Ovary (tissue), 9 donors: ENCODE data around the gene BRD7. TPM values are rescaled to one million over a fixed set of nuclear protein-coding genes. Genes with fewer than 3 reads are reported as not detected.

ENCODE experiments used
- DNase-seq, 5 donors: peaks; one replicate each; pipeline ENCODE4 v3.0.0-alpha.2; 2019 to 2020
- H3K27ac ChIP-seq, 2 donors: fragments of 200-600 bp; one replicate each; pipeline versions ENCODE4 v1.5.1 to v1.8.0; 2019 to 2022
- H3K27me3 ChIP-seq: fragments of 200-600 bp; one replicate; pipeline ENCODE4 v1.8.0; 2022
- H3K36me3 ChIP-seq: fragments of 200-600 bp; sonication (generic); one replicate; pipeline ENCODE4 v1.5.1; 2019
- H3K4me1 ChIP-seq: one replicate; pipeline ENCODE4 v1.8.1; 2013; ENCODE audit warnings: mild to moderate bottlenecking, moderate library complexity; ENCODE audit not compliant: insufficient read depth
- H3K4me3 ChIP-seq: fragments of 200-600 bp; sonication (generic); one replicate; pipeline ENCODE4 v1.5.1; 2017
- H3K9me3 ChIP-seq, 2 donors: fragments of 200-600 bp in 1 of 2; sonication (generic) in 1 of 2; one replicate each; pipeline versions ENCODE4 v1.5.1 to v1.8.1; 2013 to 2019; ENCODE audit warnings: mild to moderate bottlenecking in 1 of 2, moderate library complexity in 1 of 2
- CTCF ChIP-seq, 3 donors: fragments of 450-650 bp in 2 of 3; fragments of 200-600 bp in 1 of 3; IDR thresholded peaks; one replicate each; pipeline versions ENCODE4 v1.5.1 to v1.8.0; 2016 to 2022; ENCODE audit warnings: antibody characterized with exemption in 3 of 3, mild to moderate bottlenecking in 1 of 3
- EP300 ChIP-seq: sonication (generic); formaldehyde crosslinking; IDR thresholded peaks from one replicate; pipeline ENCODE4 v1.6.1; 2017; ENCODE audit warnings: antibody characterized with exemption
- POLR2A ChIP-seq: fragments of 450-650 bp; IDR thresholded peaks from one replicate; pipeline ENCODE4 v1.6.1; 2017; ENCODE audit warnings: antibody characterized with exemption, mild to moderate bottlenecking, moderate library complexity
- WGBS, 3 donors: extraction: QIAGEN DNeasy Blood & Tissue Kit in 1 of 3; methylation state at CpG; one replicate each; pipeline versions ENCODE4 v1.1.5 to v1.1.7; 2013 to 2017; 5-methylcytosine and 5-hydroxymethylcytosine counted together
- intact Hi-C, 4 donors: fragments of 100-400 bp; cut with DNase I; formaldehyde crosslinking; loops; one replicate each; pipeline versions ENCODE4 v1.11.0 to v1.15.1; 2022 to 2023
- polyA plus RNA-seq, 2 donors: library from polyadenylated mRNA; stranded (reverse); fragments of 200-250 nt in 1 of 2; fragments of 350-450 nt in 1 of 2; fragmentation: Illumina TruSeq in 1 of 2; extraction: RNeasy Lipid Tissue Mini Kit (QIAGEN cat#74804) in 1 of 2; gene quantifications; one replicate each; pipeline ENCODE4 v1.2.3, GENCODE V29; 2013 to 2014
- total RNA-seq, 7 donors: library from RNA; depleted of rRNA in 2 of 7; stranded (reverse); fragments of >200 nt in 2 of 7; fragmentation: NEBNext Ultra II Directional in 3 of 7; extraction: Animal tissue kit (Norgen Biotek cat#: 25700) in 3 of 7; gene quantifications; one replicate each; pipeline versions ENCODE4 v1.1.0 to v1.2.4, GENCODE V29; 2016 to 2023
- donor health status: DM: no; HTN: no; CAD: no; lungs with moderate emphysema.
- donor health status: DM: no; HTN: no; CAD: no.
- donor health status: Bipolar disorder and iron deficiency.
- donor health status: DM: yes; HTN: yes; CAD: no.
- donor health status: DM: no; HTN: no; CAD: no.
- donor health status: DM: yes; HTN: yes; CAD: no.

BRD7 gene
- total and polyA plus RNA-seq, 9 donors = 30.0 to 75.1 (median 53.5) TPM

DNA sequence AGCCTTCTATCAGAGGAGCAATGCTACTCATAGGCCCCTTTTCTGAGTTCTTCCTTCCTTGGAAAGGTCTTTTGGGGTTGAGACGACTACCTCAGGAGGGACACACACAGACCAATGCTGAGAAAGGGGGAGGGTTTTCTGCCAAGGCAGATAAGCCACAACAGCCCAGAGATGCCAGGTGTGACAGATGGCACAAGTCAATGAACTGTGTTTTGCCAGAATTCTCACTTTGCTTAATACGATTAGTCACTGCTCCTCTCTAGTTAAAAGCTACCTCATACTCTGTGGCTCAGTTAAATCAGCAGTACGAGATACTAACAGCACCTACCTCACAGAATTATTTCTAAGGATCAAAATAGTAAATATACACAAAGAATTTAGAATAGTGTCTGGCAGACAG is 8.0 kb downstream of the BRD7 start:
- no peaks in the 10 kb centered on the region for H3K36me3 ChIP-seq
- H3K4me1 ChIP-seq = peaks cover 3% of the 10 kb centered on the region
- TF ChIP-seq POLR2A (no peak), CTCF (IDR thresholded peaks at IDR 0.05) (no peak)
- intact Hi-C loops = loop anchor here in 2 of 4 donors (10.0 kb wide), 3 partner anchors 146 to 336 kb away; partner anchors contain the start of gene CNEP1R1 (in 1 of the 2)
- DNase-seq = no peak
- no peaks in the 10 kb centered on the region for H3K9me3 ChIP-seq
- WGBS, 3 donors = 74 to 80% (median 79%) methylated on average over 3 of the region's 3 CpGs
- no peak overlapping the region for H3K4me3 ChIP-seq
- H3K27ac ChIP-seq = no peak overlapping the region
- H3K27me3 ChIP-seq = no peaks in the 10 kb centered on the region

DNA sequence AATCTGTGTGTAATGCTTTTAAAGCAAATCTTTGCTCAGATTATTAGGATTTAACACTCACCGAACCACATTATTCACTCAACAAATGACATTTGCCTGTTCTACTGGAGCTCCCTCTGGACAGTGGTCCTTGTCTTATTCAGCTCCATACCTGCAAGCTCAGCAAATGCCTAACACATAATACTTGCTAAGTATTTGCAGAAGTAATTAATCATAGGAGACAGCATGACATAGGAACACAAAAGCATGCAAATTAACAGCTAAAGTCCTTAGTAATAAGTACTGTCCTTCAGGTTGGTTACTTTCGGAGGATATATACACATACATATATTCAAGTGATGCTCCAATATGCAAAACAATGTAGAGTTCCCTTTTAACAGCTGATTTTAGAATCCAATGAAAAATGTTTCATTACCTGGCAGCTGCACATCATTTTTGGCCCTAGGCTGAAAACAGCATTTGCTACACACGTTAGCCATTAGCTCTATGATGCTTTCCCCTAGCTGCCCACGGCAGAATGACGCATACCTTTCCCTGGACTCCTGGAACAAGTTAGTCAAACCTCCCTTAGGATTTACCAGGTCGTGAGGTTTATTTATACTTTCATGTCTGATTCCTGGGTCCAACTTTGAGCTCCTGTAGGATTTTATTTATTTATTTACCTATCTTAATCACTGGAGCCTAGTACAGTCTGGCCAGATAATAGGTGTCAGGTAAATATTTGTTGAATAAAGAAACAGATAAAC is 8.6 kb downstream of the BRD7 start:
- whole genome bisulfite sequencing, 3 donors = 75 to 85% (median 76%) methylated on average over 6 of the region's 6 CpGs
- no peaks in the 10 kb centered on the region for H3K36me3 ChIP-seq
- intact Hi-C loops = loop anchor here in 2 of 4 donors (10.0 kb wide), 3 partner anchors 145 to 335 kb away; partner anchors contain the start of gene CNEP1R1 (in 1 of the 2)
- TF ChIP-seq CTCF (IDR thresholded peaks at IDR 0.05) (no peak), POLR2A (no peak), EP300 (no peak)
- H3K4me1 ChIP-seq = peaks cover 3% of the 10 kb centered on the region
- H3K4me3 ChIP-seq = no peak overlapping the region
- H3K27me3 ChIP-seq = no peaks in the 10 kb centered on the region
- H3K27ac ChIP-seq = no peak overlapping the region
- H3K9me3 ChIP-seq = no peaks in the 10 kb centered on the region
- no peak for DNase-seq

- DNase-seq = no peak
- peaks cover 3% of the 10 kb centered on the region for H3K4me1 ChIP-seq
- WGBS, 3 donors = 1 to 15% (median 6%) methylated on average over 1 of the region's 1 CpG
Observed at GRCh38 chr16:50359626-50360025, 9.2 kb downstream of the BRD7 start.

More at GRCh38 chr16:50359626-50360025, 9.2 kb downstream of the BRD7 start:
- intact Hi-C loops = loop anchor here (10.0 kb wide), 4 partner anchors 115 to 335 kb away; partner anchors contain the start of gene CNEP1R1 (in 1 of the 4)
- Histone ChIP-seq H3K36me3 (no peaks in the 10 kb centered on the region), H3K27me3 (no peaks in the 10 kb centered on the region), H3K4me3 (no peak overlapping the region), H3K9me3 (no peaks in the 10 kb centered on the region), H3K27ac (no peak overlapping the region)
- TF ChIP-seq EP300 = no peak
- TF ChIP-seq POLR2A = no peak
- TF ChIP-seq CTCF (IDR thresholded peaks at IDR 0.05) = no peak
